ENCODE measurements around the gene SLC39A7.

- TF ChIP-seq CTCF (optimal IDR thresholded peaks at IDR 0.05 in 1 of 3, IDR thresholded peaks at IDR 0.05 in 1 of 3, conservative IDR thresholded peaks at IDR 0.05 in 1 of 3; ENCODE audit: extremely low read depth in 1 of 3, insufficient read depth in 2 of 3, low read length in 3 of 3): no peak
- TF ChIP-seq EZH2 (IDR thresholded peaks at IDR 0.05; ENCODE audit: low read length): no peak
These were observed 34.9 kb upstream of the SLC39A7 start for GRCh38 chr6:33165581-33166258.
